HG03095 (cell line): ENCODE measurements around the gene GRPEL2.
"Not testable (repeated sequence)": the region's sequence is repeated elsewhere in the genome, so short reads cannot be mapped to it uniquely, and the experiment has no call there.

ENCODE experiments used
- ATAC-seq: cut with Tn5 transposase; IDR thresholded peaks from one replicate; pipeline ENCODE4 v1.9.1; 2021; ENCODE audit warnings: moderate library complexity; ENCODE audit not compliant: unreplicated experiment

Gene GRPEL2

DNA sequence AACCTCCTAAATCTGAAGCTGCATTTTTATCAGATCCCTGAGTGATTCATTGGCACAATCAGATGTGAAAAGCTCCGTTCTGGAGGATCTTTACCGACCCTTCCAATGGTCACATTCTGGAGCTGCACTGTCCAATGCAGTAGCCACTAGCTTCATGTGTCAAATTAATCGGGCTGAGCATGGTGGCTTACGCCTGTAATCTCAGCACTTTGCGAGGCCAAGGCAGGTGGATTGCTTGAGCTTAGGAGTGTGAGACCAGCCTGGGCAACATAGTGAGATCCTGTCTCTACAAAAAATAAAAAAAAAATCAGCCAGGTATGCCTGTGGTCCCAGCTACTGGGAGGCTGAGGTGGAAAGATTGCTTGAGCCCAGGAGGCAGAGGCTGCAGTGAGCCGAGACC lies 30.1 kb downstream of the GRPEL2 start:
- no peak for ATAC-seq

DNA sequence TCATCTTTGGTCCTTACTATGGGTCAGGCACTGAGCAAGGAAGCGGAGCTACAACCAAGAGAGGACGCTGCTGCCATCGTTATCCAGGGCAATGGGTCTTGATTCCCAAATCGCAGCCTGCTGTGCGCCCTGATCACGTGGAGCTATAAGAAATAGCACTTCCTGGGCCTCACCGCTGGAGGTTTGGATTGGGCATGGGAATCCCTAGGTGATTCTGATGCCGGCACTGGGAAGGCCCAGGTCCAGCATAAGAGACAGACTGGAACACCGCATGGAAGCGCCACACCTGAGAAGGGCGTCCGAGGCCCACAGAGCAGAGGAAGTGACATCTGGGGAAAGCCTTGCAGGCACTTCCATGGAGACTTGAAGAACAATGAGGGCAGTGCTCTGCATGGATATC lies 30.8 kb downstream of the GRPEL2 start:
- ATAC-seq = no peak

DNA sequence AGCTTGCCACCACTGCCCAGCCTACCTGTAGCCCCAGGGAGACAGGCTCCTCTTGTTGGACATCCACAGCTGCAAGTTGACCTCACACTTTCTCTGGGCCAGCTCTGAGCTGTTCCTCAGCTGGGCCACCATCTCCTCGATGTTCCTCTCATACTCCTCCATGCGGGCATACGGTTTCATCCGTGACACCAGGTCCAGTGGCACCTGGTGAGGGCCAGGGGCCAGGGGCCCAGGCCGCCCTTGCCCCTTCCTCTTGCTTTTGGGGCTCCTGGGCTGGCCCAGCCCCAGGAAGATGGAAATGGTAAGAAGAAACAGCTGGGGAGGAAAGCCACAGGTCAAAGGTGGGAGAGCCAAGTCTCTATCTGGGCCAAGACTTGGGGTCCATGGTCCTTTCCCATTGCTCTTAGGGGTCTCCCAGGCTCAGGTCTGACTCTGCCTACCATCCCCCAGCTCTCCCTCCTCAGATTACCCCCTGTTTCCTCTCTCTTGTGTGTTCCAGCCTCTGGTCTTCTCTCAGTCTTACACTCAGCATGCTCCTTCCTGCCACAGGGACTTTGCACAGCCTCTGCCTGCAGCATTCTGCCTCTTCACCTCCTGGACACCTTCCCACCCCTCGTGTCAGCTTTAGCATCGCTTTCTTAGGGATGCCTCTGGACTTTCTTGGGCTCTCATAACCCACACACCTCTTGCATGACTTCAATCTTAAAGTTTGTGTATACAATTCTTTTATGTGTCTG lies 31.6 kb downstream of the GRPEL2 start:
- no peak for ATAC-seq

DNA sequence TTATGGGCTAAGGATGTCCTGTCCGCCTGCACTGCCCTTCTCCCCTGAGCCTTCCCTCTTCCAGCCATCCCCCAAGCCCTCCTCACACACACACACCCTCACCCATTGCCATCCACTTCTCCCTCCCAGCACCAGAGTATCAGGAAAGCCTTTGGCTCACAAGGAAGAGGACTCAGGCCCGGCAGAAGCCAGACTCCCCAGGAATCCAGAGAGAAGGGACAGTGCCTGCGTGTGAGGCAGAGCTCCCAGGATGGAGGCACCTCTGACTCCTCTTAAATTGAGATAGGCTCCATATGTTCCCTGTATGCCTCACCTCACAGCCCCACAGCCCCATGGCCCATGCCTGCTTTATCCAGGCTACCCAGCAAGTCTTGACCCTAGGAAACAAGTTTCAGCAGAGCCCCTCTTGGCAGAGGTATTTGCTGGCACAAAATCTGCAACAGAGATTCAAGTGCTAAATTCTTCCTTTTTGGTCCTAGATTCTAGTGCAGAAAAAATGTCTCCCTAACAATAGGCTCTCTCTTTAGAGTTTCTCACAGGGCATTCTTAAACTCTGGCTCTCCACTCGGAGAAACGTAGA lies 33.0 kb downstream of the GRPEL2 start:
- no peak for ATAC-seq

DNA sequence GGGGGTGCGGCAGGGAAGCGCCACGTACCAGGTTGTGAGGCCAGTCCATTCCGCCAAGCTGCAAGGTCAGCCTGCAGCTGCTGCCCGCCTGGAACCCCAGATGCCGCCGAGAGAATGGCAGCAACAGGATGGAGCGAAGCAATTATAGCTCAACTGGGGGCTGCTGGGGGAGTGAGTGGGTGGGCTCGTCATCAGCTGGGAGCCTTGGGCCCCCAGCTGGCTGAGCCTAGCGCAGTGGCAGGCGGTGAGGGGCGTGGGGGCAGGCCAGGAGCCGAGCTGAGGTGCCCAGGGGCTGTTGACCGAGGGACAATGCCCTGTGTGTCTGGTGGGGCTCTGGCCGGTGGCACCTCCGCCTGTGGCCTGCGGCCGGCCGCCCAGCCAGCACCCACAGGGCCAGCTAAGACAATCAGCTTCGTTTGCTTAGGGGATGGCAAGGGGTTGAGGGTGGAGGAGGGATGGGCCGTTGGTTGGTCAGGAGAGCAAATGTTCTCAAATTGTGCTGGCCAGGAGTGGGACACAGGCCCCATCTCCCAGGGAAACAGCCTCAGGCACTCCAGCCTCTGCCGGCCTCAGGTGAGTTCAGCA lies 34.0 kb downstream of the GRPEL2 start, which contains the start of gene IL17B:
TSS of gene IL17B (minus strand) at position 116 of the 585 bp plus-strand sequence. CDS start at position 49, 67 bp downstream.
- ATAC-seq = no peak

DNA sequence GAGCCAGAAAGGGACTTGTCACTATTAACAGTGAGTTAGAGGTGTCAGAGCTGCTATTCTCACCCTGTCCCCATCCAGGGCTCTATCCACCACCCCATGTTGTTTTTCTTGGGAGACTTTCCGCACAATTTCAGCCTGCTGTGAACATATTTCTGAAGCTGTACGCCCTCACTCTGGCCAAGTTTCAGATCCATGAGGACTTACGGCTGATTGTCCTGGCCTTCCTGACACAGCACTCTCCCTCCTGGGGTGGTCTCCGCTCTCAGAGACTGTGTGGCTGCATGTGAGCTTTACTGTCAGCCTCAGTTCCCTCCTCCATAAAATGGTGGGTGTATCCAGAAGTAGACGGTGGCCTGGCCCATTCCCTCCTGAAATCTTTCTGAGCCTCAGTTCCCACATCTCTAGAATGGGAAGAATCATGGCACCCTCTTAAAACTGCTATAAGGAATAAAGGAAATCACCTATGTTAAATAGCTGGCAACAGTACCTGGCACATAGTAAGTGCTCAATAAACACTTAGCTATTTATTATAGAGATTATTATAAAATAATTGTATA lies 34.6 kb downstream of the GRPEL2 start:
- no peak for ATAC-seq

DNA sequence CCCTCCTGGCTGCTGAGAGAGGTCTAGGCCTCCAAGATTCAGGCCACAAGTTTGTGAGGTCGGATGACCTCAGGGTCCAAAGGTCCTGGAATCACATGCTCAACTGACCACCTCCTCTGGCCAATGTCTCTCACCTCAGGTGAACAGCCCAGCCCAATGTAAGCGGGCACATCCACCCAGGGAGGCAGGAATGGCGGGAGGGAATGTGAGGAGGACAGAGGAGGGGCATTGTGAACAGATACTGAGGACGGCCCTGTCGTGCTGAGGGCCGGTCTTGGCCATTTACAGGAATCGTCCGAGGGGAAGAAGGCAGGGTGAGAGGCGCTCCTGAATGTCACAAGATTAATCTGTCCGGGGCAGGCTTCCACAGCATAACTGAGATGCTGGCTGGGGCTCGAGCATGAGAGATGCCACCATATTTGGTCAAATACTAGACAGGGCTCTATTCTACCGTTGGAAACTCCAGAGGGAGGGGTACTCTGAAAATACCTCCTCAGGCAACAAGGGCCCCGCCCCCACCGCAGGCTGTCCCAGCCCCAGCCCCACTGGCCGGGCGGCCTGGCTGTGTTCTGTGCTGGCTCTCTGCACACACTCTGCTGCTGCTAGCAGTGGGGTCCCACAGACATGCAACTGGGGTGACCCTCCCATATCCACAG lies 35.3 kb downstream of the GRPEL2 start:
- no peak for ATAC-seq

DNA sequence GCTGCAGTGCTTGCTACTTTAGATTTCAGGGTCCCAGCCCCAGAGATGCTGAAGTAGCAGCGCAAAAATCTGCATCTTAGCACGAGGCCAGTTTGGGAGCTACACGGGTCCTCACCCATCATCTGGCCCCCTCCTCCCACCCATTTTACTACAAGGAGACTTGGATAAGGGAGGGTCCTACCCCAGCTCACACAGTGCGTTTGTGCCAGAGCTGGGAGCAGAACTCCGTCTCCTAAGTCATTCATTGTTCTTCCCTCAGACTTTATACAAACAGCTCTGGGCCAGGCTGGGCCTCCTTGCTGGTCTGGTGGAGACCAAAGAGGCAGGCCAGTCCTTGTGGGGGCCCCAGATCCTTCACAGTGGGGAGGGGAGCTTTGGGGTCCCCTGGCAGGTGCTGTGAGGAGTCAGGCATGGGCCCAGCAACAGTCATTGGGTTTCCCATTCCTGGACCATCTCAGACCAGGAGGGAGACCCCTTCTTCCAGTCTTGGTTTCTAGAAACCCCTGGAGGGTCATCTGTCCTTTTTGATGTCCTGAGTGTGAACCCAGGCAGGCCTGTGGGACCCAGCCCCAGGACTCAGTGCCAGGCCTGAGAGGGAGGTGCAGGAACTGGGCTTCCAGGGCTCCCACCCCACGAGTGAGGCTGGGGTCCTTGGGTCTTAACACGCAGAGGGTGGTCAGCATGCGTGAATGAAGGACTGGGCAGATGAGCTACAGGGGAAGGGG lies 36.1 kb downstream of the GRPEL2 start:
- ATAC-seq = no peak

DNA sequence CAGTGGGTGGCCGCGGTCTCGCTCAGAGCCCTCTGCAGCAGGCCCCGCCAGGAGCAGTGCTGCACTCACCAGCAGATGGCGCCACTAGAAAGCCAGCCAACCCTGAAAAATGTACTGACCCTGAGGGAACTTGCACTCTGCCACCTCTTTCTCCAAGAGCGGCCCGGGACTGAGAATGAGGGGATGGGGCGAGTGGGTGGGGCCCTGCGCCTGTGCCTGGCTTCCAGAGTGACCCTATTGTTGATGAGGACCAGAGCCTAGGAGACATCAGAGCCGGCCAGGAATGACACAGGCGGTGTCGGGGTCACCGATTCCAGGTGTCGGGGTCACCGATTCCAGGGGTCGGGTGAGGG lies 36.7 kb downstream of the GRPEL2 start:
- no peak for ATAC-seq

DNA sequence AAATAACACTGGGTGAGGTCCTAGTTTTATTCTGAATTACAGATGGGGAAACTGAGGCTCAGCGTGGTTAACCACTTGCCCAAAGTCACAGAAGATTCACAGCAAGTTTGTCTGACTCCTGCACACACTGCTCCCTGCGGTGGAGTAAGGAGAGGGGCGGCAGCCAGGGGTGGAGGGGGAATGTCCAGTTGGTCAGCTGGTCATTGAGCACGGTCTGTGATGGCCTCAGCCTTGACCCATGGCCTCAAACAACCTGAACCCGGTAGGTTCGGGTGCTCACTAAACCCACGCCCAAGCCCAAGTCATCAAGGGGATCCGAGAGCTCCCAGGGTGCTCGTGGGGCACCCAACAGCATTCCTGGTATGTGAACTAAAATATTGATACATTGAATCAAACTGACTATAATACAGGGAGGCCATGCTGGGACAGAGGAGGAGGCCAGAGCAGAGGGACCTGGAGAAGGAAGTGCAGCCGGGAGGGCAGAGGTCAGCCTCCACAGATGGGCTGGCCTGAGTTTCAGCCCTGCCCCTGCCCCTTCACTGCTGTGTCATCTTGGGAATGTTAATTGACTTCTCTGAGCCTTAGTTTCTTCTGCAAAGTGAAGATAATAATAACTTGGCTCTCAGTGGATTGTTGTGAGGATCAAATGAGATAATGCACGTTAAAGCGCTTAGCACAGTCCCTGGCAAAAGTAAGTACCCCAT lies 37.4 kb downstream of the GRPEL2 start:
- ATAC-seq = no peak

DNA sequence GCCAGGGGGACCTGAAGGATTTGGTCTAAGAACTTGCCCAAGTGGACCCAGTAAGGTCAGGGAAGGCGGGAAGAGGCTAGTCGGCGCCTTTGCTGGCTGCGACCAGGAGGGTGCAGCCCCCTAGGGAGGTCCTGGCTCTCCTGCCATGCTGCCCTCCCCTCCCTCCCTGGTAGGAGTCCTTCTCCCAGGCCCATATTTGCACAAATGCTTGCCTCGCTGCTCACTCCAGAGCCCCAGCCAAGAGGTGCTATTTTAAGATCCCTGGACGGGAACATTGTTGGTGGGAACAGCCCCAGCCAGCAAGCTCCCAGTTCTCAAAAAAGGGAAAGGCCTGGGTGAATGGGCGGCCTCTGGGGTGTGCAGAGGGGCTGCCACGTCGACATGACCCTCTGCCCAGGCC lies 38.1 kb downstream of the GRPEL2 start:
- no peak for ATAC-seq

DNA sequence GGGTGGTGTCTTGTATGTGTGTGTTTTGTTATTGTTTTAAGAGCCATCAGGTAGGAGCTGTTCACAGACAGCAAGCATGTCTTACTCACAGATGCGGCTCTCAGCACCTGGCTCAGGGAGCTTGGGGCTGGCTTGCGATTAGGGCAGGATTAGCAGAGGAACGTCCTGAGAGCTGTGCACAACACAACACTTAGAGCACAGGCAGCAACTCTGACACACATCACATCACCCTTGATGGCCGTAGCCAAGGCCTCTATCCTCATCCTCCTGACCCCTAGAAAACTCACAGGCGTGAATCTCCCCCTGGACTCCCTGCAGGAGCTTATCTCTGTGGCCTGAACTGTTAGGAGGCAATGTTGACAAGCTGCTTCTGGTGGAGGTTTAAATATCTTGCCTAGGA lies 40.9 kb downstream of the GRPEL2 start:
- ATAC-seq = no peak

DNA sequence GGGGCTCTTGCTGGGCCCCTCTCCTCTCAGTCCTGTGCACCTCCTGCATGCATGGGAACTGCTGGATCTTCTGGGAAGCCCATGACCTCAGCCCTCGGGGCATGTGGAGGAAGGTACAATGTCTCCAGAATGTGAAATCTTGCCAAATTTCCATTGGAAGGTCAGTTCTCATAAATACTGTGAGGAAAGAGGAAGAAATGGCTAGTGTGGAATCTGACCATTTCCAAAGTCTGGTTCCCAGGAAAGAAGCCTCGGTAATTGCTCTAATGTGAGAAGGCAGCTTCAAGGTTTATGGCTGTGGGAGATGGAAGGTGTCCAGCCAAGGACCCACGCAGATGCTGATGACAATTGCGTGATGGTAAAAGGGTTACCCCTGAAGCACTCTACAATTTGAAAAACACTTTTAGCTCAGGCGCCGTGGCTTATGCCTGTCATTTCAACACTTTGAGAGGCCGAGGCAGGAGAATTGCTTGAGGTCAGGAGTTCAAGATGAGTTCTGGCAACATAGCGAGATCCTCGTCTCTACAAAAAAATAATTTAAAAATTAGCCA lies 41.9 kb downstream of the GRPEL2 start:
- ATAC-seq = no peak

DNA sequence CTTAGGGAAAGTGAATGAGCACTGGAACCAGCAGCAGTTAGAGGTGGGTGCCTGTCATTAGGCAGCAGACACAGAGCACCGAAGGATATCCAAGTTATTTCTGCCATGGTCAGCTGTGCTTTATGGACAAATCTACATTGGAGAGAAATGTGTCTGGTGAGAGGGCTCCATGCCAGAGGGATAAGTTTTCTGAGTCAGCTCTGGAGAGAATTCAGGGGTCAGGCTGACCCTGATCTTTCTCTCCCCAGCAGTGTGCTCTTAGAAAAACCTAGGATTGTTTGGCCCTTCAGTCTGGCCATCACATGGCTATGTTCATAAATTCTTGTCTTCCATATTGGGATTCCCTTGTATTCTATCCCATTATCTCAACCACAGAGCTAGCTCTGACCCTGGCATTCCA lies 42.7 kb downstream of the GRPEL2 start:
- no peak for ATAC-seq

DNA sequence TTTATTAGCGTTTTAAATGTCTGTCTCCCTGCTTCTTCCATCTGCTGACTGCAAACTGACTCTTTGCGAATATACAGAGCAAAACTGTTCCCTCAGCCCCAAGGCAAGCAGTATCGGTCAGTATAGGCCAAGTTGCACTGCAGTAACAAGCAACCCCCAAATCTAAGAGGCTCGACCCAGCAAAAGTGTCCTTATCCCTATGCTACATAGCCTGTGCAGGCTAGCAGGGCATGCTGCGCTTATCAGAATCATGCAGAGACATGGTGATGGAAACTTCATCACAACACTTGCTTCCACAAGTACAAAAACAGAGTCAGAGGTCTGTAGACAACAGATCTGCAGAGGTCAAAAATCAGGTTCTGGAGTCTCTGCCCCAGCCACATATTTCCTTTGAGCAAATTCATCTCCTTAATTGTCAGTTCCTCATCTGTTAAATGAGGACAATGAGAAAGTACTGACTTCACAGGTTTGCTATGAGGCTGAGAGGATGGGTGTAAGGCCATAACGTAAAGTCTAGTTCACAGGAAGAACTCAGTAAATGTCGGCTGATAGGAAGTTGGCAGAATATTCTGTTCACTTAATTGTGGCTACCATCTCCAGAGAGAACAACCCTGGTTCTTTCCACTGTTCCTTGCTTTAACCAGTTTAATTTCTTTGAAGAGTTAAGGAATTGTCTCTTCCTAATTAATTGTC lies 43.3 kb downstream of the GRPEL2 start:
- no peak for ATAC-seq

DNA sequence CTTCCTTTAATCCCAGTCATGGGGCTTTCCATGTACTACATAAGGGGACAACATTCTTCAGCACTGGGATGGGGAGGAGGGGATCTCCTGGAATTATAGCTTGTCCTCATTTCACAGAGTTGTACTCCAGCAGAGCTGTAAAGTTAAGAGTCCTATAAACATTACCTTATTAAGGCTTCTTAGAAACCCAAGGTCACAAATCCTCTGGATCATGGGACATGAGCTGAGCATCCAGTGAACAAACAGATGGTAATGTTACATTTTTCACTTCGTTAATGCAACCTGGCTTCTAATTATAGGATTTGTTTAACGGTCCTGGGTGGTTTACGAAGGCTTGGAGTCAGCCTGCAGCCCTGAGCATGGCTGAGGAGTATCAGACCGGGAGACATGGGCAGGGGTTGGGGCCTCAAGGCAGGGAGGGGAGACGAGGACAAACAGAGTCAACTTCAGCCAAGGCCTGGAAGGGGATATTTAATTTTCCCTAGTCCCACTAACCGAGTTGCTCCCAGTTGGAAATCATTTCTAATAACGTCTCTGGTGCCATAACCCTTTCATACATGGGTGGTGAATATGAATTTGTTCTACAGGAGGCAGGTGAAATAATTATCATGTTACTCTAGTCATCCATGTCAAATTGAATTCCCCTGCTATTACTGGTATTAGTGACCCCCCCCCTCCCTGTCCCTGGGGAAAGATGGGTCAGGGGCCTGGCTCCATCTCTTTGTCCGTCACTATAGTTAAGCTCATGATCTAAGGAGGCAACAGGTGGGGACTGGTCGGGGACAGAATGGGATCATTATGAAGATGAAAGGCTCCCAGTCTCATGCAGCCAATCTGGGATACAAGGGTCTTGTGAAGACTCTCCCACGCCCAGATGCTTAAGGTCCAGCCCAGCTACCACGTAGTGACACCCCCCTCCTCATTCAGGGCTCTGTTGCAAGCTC lies 44.5 kb downstream of the GRPEL2 start:
- ATAC-seq = no peak

DNA sequence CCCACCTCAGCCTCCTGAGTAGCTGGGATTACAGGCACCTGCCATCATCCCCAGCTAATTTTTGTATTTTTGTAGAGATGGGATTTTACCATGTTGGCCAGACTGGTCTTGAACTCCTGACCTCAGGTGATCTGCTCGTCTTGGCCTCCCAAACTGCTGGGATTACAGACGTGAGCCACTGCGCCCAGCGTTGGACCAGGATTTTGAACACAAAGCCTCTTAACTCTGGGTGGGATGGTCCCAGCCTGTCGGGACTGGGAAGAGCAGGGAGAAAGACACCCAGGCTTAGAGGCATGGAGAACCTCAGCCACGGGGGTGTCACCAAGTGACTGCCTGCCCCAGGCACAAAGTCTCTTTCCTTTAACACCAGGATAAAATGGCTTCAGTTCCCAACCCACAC lies 45.8 kb downstream of the GRPEL2 start:
- ATAC-seq = not testable (repeated sequence)

DNA sequence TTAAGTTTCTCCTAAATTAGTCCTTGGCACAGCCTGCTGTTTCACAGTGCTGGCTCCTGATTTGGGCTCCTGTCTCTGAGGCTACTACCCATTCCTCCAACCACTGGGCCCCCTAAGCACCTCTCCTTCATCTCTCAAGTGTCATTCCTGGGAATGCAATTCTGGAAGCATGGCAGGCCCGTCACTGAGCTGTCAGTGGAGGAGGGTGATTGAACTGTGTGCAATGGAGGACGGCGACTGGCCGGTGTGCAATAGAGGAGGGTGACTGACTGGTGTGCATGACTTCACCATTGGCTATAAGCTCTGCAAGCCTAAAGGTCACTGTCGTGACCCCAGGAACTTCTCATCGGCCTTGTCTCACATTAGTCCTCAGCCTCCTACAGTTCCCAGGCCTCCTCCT lies 46.2 kb downstream of the GRPEL2 start:
- ATAC-seq = no peak
